Esophagus squamous epithelium (tissue), 5 donors: ENCODE results near the gene GFRA1. TPM values are rescaled to one million over a fixed set of nuclear protein-coding genes. Genes with fewer than 3 reads are reported as not detected.

Source experiments
- DNase-seq: peaks from one replicate; lab custom pipeline; 2025; lab: John Stamatoyannopoulos, UW
- H3K27ac ChIP-seq, 4 donors: fragments of 200-600 bp; sonication (generic); one replicate each; pipeline ENCODE4 v1.5.1; 2016 to 2019; ENCODE audit warnings: mild to moderate bottlenecking in 1 of 4
- H3K27me3 ChIP-seq, 4 donors: fragments of 200-600 bp; sonication (generic); 1 replicate in 3 of 4; 2 replicates in 1 of 4; pipeline versions ENCODE4 v1.5.1 to v1.6.0; 2017 to 2021; ENCODE audit warnings: antibody characterized with exemption in 1 of 4
- H3K36me3 ChIP-seq, 3 donors: fragments of 200-600 bp; sonication (generic); one replicate each; pipeline ENCODE4 v1.5.1; 2016 to 2019
- H3K4me1 ChIP-seq, 3 donors: fragments of 200-600 bp; sonication (generic); one replicate each; pipeline ENCODE4 v1.5.1; 2017 to 2019
- H3K4me3 ChIP-seq, 4 donors: fragments of 200-600 bp; sonication (generic); 1 replicate in 3 of 4; 2 replicates in 1 of 4; pipeline ENCODE4 v1.5.1; 2016 to 2019; ENCODE audit warnings: mild to moderate bottlenecking in 2 of 4, moderate library complexity in 1 of 4
- H3K9me3 ChIP-seq, 3 donors: fragments of 200-600 bp; sonication (generic); one replicate each; pipeline ENCODE4 v1.5.1; 2016 to 2019
- CTCF ChIP-seq, 6 experiments: fragments of 450-650 bp in 4 of 6; fragments of 200-600 bp in 2 of 6; sonication (generic) in 2 of 6; IDR thresholded peaks; one replicate each; pipeline ENCODE4 v1.5.1; 2016 to 2019; ENCODE audit warnings: antibody characterized with exemption in 6 of 6, mild to moderate bottlenecking in 4 of 6, moderate library complexity in 4 of 6
- POLR2A ChIP-seq, 4 donors: fragments of 450-650 bp; IDR thresholded peaks; one replicate each; pipeline ENCODE4 v1.6.1; 2017; ENCODE audit warnings: antibody characterized with exemption in 4 of 4, mild to moderate bottlenecking in 4 of 4, moderate library complexity in 3 of 4
- WGBS, 2 donors: methylation state at CpG; one replicate each; pipeline ENCODE4 v1.1.5; 2018; 5-methylcytosine and 5-hydroxymethylcytosine counted together
- intact Hi-C: fragments of 100-400 bp; cut with DNase I; formaldehyde crosslinking; loops from one replicate; pipeline ENCODE4 v1.15.0; 2022
- total RNA-seq, 4 donors: library from RNA; depleted of rRNA; stranded (reverse); fragments of >200 nt; gene quantifications; one replicate each; pipeline ENCODE4 v1.1.0, GENCODE V29; 2016
- donor health status: DM: yes; HTN: yes; CAD: no.

The GFRA1 gene
- total RNA-seq, 4 donors from 2014 or later = 1.0 to 79.9 (median 4.2) TPM

GRCh38 chr10:116262678-116263077 is 10.3 kb downstream of the GFRA1 start:
- no peaks in the 10 kb centered on the region for H3K4me1 ChIP-seq
- H3K9me3 ChIP-seq = no peaks in the 10 kb centered on the region
- intact Hi-C loops = no loop called here
- H3K27me3 ChIP-seq = peaks cover 0 to 17% (median 0%) of the 10 kb centered on the region in 4 donors
- DNase-seq = no peak
- H3K4me3 ChIP-seq = no peak overlapping the region
- WGBS, 2 donors = 83 to 88% methylated on average over 3 of the region's 3 CpGs
- H3K27ac ChIP-seq = no peak overlapping the region
- H3K36me3 ChIP-seq = no peaks in the 10 kb centered on the region
- TF ChIP-seq CTCF (IDR thresholded peaks at IDR 0.05) (no peak), POLR2A (IDR thresholded peaks at IDR 0.05) (no peak)

- Histone ChIP-seq H3K27ac (no peak overlapping the region), H3K27me3 (peaks cover 0 to 8% (median 0%) of the 10 kb centered on the region in 4 donors), H3K4me3 (no peak overlapping the region), H3K36me3 (no peaks in the 10 kb centered on the region), H3K9me3 (no peaks in the 10 kb centered on the region), H3K4me1 (no peaks in the 10 kb centered on the region)
- 25 to 32% methylated on average over 2 of the region's 2 CpGs for WGBS, 2 donors
- DNase-seq = no peak
- no peak for TF ChIP-seq CTCF (IDR thresholded peaks at IDR 0.05)
- TF ChIP-seq POLR2A (IDR thresholded peaks at IDR 0.05) = no peak
- intact Hi-C loops = no loop called here
These were observed 12.4 kb downstream of the GFRA1 start for GRCh38 chr10:116260599-116260998.

GRCh38 chr10:116259638-116260037 is 13.4 kb downstream of the GFRA1 start:
- intact Hi-C loops = no loop called here
- Histone ChIP-seq H3K27me3 (peaks cover 0 to 7% (median 0%) of the 10 kb centered on the region in 4 donors), H3K4me1 (no peaks in the 10 kb centered on the region), H3K9me3 (no peaks in the 10 kb centered on the region), H3K4me3 (no peak overlapping the region), H3K36me3 (no peaks in the 10 kb centered on the region), H3K27ac (no peak overlapping the region)
- no peak for TF ChIP-seq POLR2A (IDR thresholded peaks at IDR 0.05)
- no peak for TF ChIP-seq CTCF (IDR thresholded peaks at IDR 0.05)
- DNase-seq = no peak
- WGBS, 2 donors = 79 to 83% methylated on average over 3 of the region's 3 CpGs

- intact Hi-C loops = no loop called here
- Histone ChIP-seq H3K9me3 (no peaks in the 10 kb centered on the region), H3K4me1 (no peaks in the 10 kb centered on the region), H3K36me3 (no peaks in the 10 kb centered on the region), H3K27me3 (peaks cover 0 to 6% (median 0%) of the 10 kb centered on the region in 4 donors), H3K27ac (no peak overlapping the region), H3K4me3 (no peak overlapping the region)
- no peak for TF ChIP-seq CTCF (IDR thresholded peaks at IDR 0.05)
- no peak for TF ChIP-seq POLR2A (IDR thresholded peaks at IDR 0.05)
- DNase-seq = no peak
- 85 to 87% methylated on average over 5 of the region's 5 CpGs for WGBS, 2 donors
These were observed 15.2 kb downstream of the GFRA1 start for GRCh38 chr10:116257785-116258184.

DNA sequence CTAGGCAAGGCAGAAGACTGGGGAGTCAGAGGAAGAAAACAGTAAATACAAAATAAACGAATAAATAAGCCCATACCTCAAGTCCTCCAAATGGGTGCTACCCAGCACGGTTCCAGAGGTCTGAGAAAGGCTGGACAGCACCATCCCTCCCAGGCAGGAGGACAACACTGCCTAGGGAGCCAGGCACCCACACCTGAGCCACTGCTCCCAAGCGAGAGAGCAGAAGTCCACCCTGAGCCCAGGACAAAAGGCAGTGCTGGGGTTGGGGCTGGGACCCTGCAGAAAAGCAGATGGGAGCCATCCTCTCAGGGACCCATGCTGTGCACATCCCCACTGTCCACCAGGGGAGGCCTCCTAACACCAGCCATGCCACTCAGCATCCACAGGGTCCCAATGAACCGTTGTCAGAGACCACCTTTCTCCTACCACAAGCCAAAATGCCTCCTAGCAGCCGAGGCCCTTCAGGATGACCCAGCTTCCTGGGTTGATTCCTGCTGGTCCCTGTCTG is 16.2 kb downstream of the GFRA1 start:
- 35 to 50% methylated on average over 4 to 5 of the region's 5 CpGs for WGBS, 2 donors
- Histone ChIP-seq H3K36me3 (no peaks in the 10 kb centered on the region), H3K9me3 (no peaks in the 10 kb centered on the region), H3K27me3 (peaks cover 0 to 2% (median 0%) of the 10 kb centered on the region in 4 donors), H3K27ac (no peak overlapping the region), H3K4me3 (no peak overlapping the region), H3K4me1 (no peaks in the 10 kb centered on the region)
- no peak for DNase-seq
- intact Hi-C loops = no loop called here
- no peak for TF ChIP-seq CTCF (IDR thresholded peaks at IDR 0.05)
- no peak for TF ChIP-seq POLR2A (IDR thresholded peaks at IDR 0.05)
